Activated CD4-positive, alpha-beta T cell treated with anti-CD3 and anti-CD28 coated beads, Interleukin-2, amount 10 ng/mL, durations not matched to agents 24 days and 14 days (primary cell): ENCODE data around the gene MOSPD2. TPM values are rescaled to one million over a fixed set of nuclear protein-coding genes. Genes with fewer than 3 reads are reported as not detected.

ENCODE experiments used
- DNase-seq: peaks from one replicate; pipeline ENCODE4 v3.0.0; 2022
- H3K27ac Mint-ChIP-seq: one replicate; pipeline ENCODE4 v1.8.0; 2022; ENCODE audit warnings: mild to moderate bottlenecking, mixed read lengths
- H3K27me3 Mint-ChIP-seq: one replicate; pipeline ENCODE4 v1.8.0; 2022; ENCODE audit warnings: mixed read lengths
- H3K36me3 Mint-ChIP-seq: one replicate; pipeline ENCODE4 v1.8.0; 2022; ENCODE audit warnings: low read depth, mild to moderate bottlenecking, mixed read lengths
- H3K4me1 Mint-ChIP-seq: one replicate; pipeline ENCODE4 v1.8.0; 2021; ENCODE audit warnings: mixed read lengths
- H3K4me3 Mint-ChIP-seq: one replicate; pipeline ENCODE4 v1.8.0; 2022; ENCODE audit warnings: mild to moderate bottlenecking, moderate library complexity, mixed read lengths
- H3K9me3 Mint-ChIP-seq: one replicate; pipeline ENCODE4 v1.8.0; 2021; ENCODE audit warnings: mixed read lengths
- intact Hi-C: fragments of 100-400 bp; cut with micrococcal nuclease; formaldehyde crosslinking; loops from one replicate; pipeline ENCODE4 v1.15.1; 2023
- total RNA-seq: library from RNA; stranded (reverse); gene quantifications from 2 replicates; pipeline ENCODE4 v1.2.3, GENCODE V29; 2022

Gene MOSPD2
- total RNA-seq, 1 donor from 2014 or later, result 15.3 TPM

- Mint-ChIP-seq H3K27me3 (no peaks in the 10 kb centered on the region), H3K9me3 (peaks cover 6% of the 10 kb centered on the region), H3K4me1 (peaks cover 2% of the 10 kb centered on the region), H3K27ac (no peak overlapping the region), H3K36me3 (peaks cover 9% of the 10 kb centered on the region), H3K4me3 (no peak overlapping the region)
- DNase-seq, result no peak
- intact Hi-C loops, result no loop called here
Measured at GRCh38 chrX:14923761-14924160, 50.5 kb downstream of the MOSPD2 start.

GRCh38 chrX:14926471-14926870 lies 53.2 kb downstream of the MOSPD2 start:
- H3K4me3 Mint-ChIP-seq, result no peak overlapping the region
- H3K9me3 Mint-ChIP-seq, result peaks cover 6% of the 10 kb centered on the region
- no peaks in the 10 kb centered on the region for H3K36me3 Mint-ChIP-seq
- intact Hi-C loops, result no loop called here
- peaks cover 3% of the 10 kb centered on the region for H3K27me3 Mint-ChIP-seq
- no peak overlapping the region for H3K27ac Mint-ChIP-seq
- DNase-seq, result no peak
- H3K4me1 Mint-ChIP-seq, result peaks cover 2% of the 10 kb centered on the region

GRCh38 chrX:14927401-14927800 lies 54.2 kb downstream of the MOSPD2 start:
- Mint-ChIP-seq H3K27me3 (peaks cover 3% of the 10 kb centered on the region), H3K4me1 (peaks cover under 1% of the 10 kb centered on the region), H3K9me3 (peaks cover 6% of the 10 kb centered on the region), H3K36me3 (no peaks in the 10 kb centered on the region), H3K27ac (no peak overlapping the region), H3K4me3 (no peak overlapping the region)
- intact Hi-C loops, result no loop called here
- DNase-seq, result no peak

GRCh38 chrX:14930663-14931062 lies 57.4 kb downstream of the MOSPD2 start:
- peaks cover 3% of the 10 kb centered on the region for H3K27me3 Mint-ChIP-seq
- no peak overlapping the region for H3K4me3 Mint-ChIP-seq
- no peaks in the 10 kb centered on the region for H3K4me1 Mint-ChIP-seq
- H3K27ac Mint-ChIP-seq, result no peak overlapping the region
- H3K36me3 Mint-ChIP-seq, result no peaks in the 10 kb centered on the region
- no peak for DNase-seq
- intact Hi-C loops, result no loop called here
- peaks cover 6% of the 10 kb centered on the region for H3K9me3 Mint-ChIP-seq

GRCh38 chrX:14932136-14932535 lies 58.9 kb downstream of the MOSPD2 start:
- intact Hi-C loops, result no loop called here
- peaks cover 3% of the 10 kb centered on the region for H3K27me3 Mint-ChIP-seq
- DNase-seq, result no peak
- no peak overlapping the region for H3K27ac Mint-ChIP-seq
- H3K9me3 Mint-ChIP-seq, result peaks cover 6% of the 10 kb centered on the region
- H3K4me1 Mint-ChIP-seq, result peaks cover 2% of the 10 kb centered on the region
- no peak overlapping the region for H3K4me3 Mint-ChIP-seq
- no peaks in the 10 kb centered on the region for H3K36me3 Mint-ChIP-seq

GRCh38 chrX:14934423-14934822 lies 61.2 kb downstream of the MOSPD2 start:
- no peak for DNase-seq
- no peaks in the 10 kb centered on the region for H3K9me3 Mint-ChIP-seq
- H3K4me1 Mint-ChIP-seq, result peaks cover 2% of the 10 kb centered on the region
- H3K27ac Mint-ChIP-seq, result no peak overlapping the region
- no peaks in the 10 kb centered on the region for H3K36me3 Mint-ChIP-seq
- intact Hi-C loops, result no loop called here
- H3K4me3 Mint-ChIP-seq, result no peak overlapping the region
- peaks cover 3% of the 10 kb centered on the region for H3K27me3 Mint-ChIP-seq

- DNase-seq, result no peak
- H3K4me3 Mint-ChIP-seq, result no peak overlapping the region
- no peaks in the 10 kb centered on the region for H3K27me3 Mint-ChIP-seq
- intact Hi-C loops, result no loop called here
- no peak overlapping the region for H3K27ac Mint-ChIP-seq
- H3K36me3 Mint-ChIP-seq, result no peaks in the 10 kb centered on the region
- H3K4me1 Mint-ChIP-seq, result peaks cover 2% of the 10 kb centered on the region
- no peaks in the 10 kb centered on the region for H3K9me3 Mint-ChIP-seq
Measured at GRCh38 chrX:14936561-14936960, 63.3 kb downstream of the MOSPD2 start.

- no peak overlapping the region for H3K27ac Mint-ChIP-seq
- no peaks in the 10 kb centered on the region for H3K27me3 Mint-ChIP-seq
- no peaks in the 10 kb centered on the region for H3K36me3 Mint-ChIP-seq
- peaks cover 2% of the 10 kb centered on the region for H3K4me1 Mint-ChIP-seq
- no peak overlapping the region for H3K4me3 Mint-ChIP-seq
- intact Hi-C loops, result no loop called here
- no peaks in the 10 kb centered on the region for H3K9me3 Mint-ChIP-seq
- DNase-seq, result no peak
Measured at GRCh38 chrX:14939644-14940043, 66.4 kb downstream of the MOSPD2 start.

- Mint-ChIP-seq H3K9me3 (no peaks in the 10 kb centered on the region), H3K4me3 (no peak overlapping the region), H3K27me3 (no peaks in the 10 kb centered on the region)
Measured at GRCh38 chrX:14941301-14941700, 68.1 kb downstream of the MOSPD2 start.

GRCh38 chrX:14942341-14942740 lies 69.1 kb downstream of the MOSPD2 start:
- Mint-ChIP-seq H3K9me3 (no peaks in the 10 kb centered on the region), H3K36me3 (no peaks in the 10 kb centered on the region), H3K27me3 (no peaks in the 10 kb centered on the region), H3K4me1 (no peaks in the 10 kb centered on the region), H3K27ac (no peak overlapping the region), H3K4me3 (no peak overlapping the region)
- intact Hi-C loops, result no loop called here
- DNase-seq, result no peak

More at GRCh38 chrX:14941301-14941700, 68.1 kb downstream of the MOSPD2 start:
- no peak overlapping the region for H3K27ac Mint-ChIP-seq
- H3K36me3 Mint-ChIP-seq, result no peaks in the 10 kb centered on the region
- DNase-seq, result no peak
- intact Hi-C loops, result no loop called here
- peaks cover 2% of the 10 kb centered on the region for H3K4me1 Mint-ChIP-seq

- DNase-seq, result no peak
- intact Hi-C loops, result no loop called here
- Mint-ChIP-seq H3K4me3 (no peak overlapping the region), H3K27me3 (no peaks in the 10 kb centered on the region), H3K27ac (no peak overlapping the region), H3K36me3 (no peaks in the 10 kb centered on the region), H3K4me1 (no peaks in the 10 kb centered on the region), H3K9me3 (no peaks in the 10 kb centered on the region)
Measured at GRCh38 chrX:14943962-14944361, 70.7 kb downstream of the MOSPD2 start.

GRCh38 chrX:14946606-14947155 lies 73.5 kb downstream of the MOSPD2 start:
- Mint-ChIP-seq H3K27me3 (no peaks in the 10 kb centered on the region), H3K27ac (no peak overlapping the region), H3K4me1 (no peaks in the 10 kb centered on the region), H3K4me3 (no peak overlapping the region), H3K36me3 (no peaks in the 10 kb centered on the region), H3K9me3 (no peaks in the 10 kb centered on the region)
- intact Hi-C loops, result no loop called here
- no peak for DNase-seq

GRCh38 chrX:14948691-14949090 lies 75.5 kb downstream of the MOSPD2 start:
- Mint-ChIP-seq H3K27ac (no peak overlapping the region), H3K4me1 (no peaks in the 10 kb centered on the region), H3K9me3 (no peaks in the 10 kb centered on the region), H3K27me3 (no peaks in the 10 kb centered on the region), H3K36me3 (no peaks in the 10 kb centered on the region), H3K4me3 (no peak overlapping the region)
- DNase-seq, result no peak
- intact Hi-C loops, result no loop called here

GRCh38 chrX:14956813-14957582 lies 83.8 kb downstream of the MOSPD2 start:
- H3K27ac Mint-ChIP-seq, result no peak overlapping the region
- peaks cover 3% of the 10 kb centered on the region for H3K9me3 Mint-ChIP-seq
- DNase-seq, result no peak
- intact Hi-C loops, result no loop called here
- H3K27me3 Mint-ChIP-seq, result no peaks in the 10 kb centered on the region
- no peaks in the 10 kb centered on the region for H3K4me1 Mint-ChIP-seq
- no peaks in the 10 kb centered on the region for H3K36me3 Mint-ChIP-seq
- H3K4me3 Mint-ChIP-seq, result no peak overlapping the region
